Stimulated activated CD8-positive, alpha-beta memory T cell treated with anti-CD3 and anti-CD28 coated beads, Interleukin-7, amount 100 ng/mL, for 48 hours (primary cell): ENCODE results near the gene ANKRD28.

Source experiments
- DNase-seq, 2 donors: peaks; one replicate each; pipeline ENCODE4 v3.0.0-alpha.2; 2020; ENCODE audit warnings: low read depth in 1 of 2; ENCODE audit errors: extremely low read depth in 1 of 2

The ANKRD28 gene

GRCh38 chr3:15728766-15729165 lies 69.0 kb downstream of the ANKRD28 start:
- no peak for DNase-seq

GRCh38 chr3:15726881-15727280 lies 70.9 kb downstream of the ANKRD28 start:
- DNase-seq: no peak

GRCh38 chr3:15726043-15726442 lies 71.7 kb downstream of the ANKRD28 start:
- no peak for DNase-seq

GRCh38 chr3:15724446-15724845 lies 73.3 kb downstream of the ANKRD28 start:
- no peak for DNase-seq

DNA sequence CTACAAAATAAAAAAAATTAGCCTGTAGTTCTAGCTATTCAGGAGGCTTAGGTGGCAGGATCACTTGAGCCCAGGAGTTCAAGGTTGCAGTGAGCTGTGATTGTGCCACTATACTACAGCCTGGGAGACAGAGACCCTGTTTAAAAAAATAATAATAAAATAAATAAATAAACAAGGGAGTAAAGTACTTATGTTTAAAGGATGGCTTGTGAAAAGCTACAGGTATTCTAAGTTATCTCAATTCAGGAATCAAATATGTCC lies 74.2 kb downstream of the ANKRD28 start:
- no peak for DNase-seq

- DNase-seq: no peak
Observed at GRCh38 chr3:15722877-15723623, 74.7 kb downstream of the ANKRD28 start.

DNA sequence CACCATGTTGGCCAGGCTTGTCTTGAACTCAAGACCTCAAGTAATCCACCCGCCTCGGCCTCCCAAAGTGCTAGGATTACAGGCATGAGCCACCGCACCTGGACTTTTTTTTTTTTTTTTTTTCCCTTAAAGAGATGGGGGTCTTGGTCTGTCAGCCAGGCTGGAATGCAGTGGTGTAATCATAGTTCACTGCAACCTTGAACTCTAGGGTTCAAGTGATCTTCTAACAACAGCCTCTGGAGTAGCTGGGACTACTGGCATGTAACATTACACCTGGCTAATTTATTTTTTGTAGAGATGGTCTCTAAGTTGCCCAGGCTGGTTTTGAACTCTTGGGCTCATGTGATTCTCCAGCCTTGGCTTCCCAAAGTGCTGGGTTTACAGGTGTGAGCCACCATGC lies 81.6 kb downstream of the ANKRD28 start:
- DNase-seq: no peak

GRCh38 chr3:15714448-15714847 lies 83.3 kb downstream of the ANKRD28 start:
- DNase-seq: no peak

- DNase-seq: no peak
Observed at GRCh38 chr3:15713364-15713763, 84.4 kb downstream of the ANKRD28 start.

DNA sequence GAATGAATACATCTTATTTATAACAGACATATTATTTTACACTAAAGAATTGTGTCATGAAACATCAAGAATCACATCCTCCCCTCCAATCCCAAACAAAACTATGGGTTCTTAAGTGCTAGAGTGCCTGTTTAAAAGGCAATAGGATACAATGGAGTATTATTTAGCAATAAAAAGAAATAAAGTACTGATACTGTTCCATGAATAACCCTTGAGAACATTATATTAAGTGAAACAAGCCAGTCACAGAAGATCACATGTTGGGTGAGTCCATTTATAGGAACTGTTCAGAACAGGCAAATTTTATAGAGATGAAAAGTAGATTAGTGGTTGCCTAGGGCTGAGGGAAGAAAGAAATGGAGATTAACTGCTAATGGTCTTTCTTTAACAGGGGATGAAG lies 86.5 kb downstream of the ANKRD28 start:
- DNase-seq: no peak

- no peak for DNase-seq
Observed at GRCh38 chr3:15708882-15709677, 88.7 kb downstream of the ANKRD28 start.

DNA sequence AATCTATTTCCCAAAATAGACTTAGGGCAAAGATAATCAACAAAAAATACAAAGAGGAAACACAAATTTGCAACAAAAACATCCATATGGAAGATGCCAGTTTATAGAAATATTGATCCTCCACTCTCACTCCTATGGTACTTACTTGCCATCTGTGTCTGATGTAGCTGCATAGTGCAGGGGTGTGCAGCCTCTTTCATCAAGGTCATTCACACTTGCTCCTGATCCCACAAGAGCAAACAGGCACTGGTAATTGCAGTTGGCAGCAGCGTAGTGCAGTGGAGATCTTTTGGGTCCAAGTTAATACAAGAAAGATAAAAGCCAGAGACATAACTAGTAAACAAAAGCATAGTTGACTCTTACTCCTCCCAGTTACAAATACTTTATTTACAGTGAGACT lies 90.0 kb downstream of the ANKRD28 start:
- DNase-seq: no peak

GRCh38 chr3:15703346-15703745 lies 94.4 kb downstream of the ANKRD28 start:
- no peak for DNase-seq

GRCh38 chr3:15694628-15695027 lies 103.2 kb downstream of the ANKRD28 start:
- DNase-seq: no peak

GRCh38 chr3:15693355-15693754 lies 104.4 kb downstream of the ANKRD28 start:
- DNase-seq: no peak

- no peak for DNase-seq
Observed at GRCh38 chr3:15690748-15691147, 107.0 kb downstream of the ANKRD28 start.

- no peak for DNase-seq
Observed at GRCh38 chr3:15690230-15690629, 107.5 kb downstream of the ANKRD28 start.

DNA sequence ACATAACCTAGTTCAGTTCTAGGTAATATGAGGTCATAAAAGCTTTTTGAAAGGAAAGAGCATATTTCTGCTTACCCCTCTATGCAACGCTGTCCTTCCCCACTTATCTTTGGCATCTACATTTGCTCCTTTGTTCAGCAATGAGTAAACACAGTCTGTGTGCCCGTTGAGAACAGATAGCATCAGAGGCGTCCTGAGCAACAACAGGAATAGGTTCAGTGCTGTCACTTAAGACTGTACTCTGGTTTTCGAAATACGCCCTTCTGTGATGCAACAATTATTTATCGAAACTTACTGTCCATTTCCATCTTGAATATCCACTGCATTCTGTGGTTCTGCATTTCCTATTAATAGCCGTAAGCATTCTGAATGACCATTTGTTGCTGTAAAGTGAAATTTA lies 111.9 kb downstream of the ANKRD28 start:
- DNase-seq: no peak

DNA sequence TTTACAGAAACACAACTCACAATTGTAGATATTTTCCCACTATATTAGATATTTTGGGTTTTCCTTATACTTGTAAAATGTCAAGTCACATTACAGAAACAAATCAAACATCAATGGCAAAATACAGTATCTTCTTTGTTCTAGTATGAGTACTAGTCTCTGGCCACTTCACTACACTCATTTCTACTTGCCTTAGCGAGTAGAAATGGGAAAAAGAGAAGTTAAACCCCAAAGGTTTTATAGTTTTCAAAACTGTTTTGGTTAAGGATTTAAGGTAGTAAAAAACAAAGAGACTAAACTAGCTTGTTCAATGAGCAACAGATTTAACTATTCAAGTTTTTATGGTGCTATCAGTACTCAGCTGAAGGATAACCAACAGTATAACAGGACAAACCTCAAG lies 114.5 kb downstream of the ANKRD28 start:
- no peak for DNase-seq

GRCh38 chr3:15682561-15683185 lies 115.1 kb downstream of the ANKRD28 start:
- DNase-seq: no peak

GRCh38 chr3:15681668-15682067 lies 116.1 kb downstream of the ANKRD28 start:
- no peak for DNase-seq

DNA sequence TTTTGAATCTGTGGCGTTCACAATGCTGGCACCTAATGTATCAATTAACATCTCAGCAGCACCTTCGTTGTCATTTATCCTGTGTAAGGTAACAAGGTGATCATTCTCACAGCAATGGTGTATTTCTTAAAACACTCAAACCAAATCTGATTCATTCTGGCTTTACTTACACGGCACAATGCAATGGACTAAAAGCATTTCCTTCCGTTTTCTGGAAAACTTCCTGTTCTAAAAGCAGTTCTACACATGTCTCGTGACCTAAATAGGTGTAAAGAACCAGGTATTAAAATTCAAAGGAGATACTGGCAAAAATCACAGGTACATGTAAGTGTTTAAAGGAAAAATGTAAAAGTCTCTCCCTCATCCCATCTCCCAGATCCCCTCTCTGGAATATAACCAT lies 118.5 kb downstream of the ANKRD28 start:
- DNase-seq: no peak
